Measurements from ENCODE around the gene CLIC1.

GRCh38 chr6:31736021-31736767, at the start of gene CLIC1:
- TF ChIP-seq CTCF (IDR thresholded peaks at IDR 0.05), result no peak
- peak; percentile 11 to 79 (median 69) for TF ChIP-seq POLR2AphosphoS5 (IDR thresholded peaks at IDR 0.05)
- TF ChIP-seq POLR2A (IDR thresholded peaks at IDR 0.05), result peak; percentile 88 to 89
